B cell (primary cell): Measurements from ENCODE around the gene UCK1. TPM values are rescaled to one million over a fixed set of nuclear protein-coding genes. Genes with fewer than 3 reads are reported as not detected.
A peak's percentile ranks its signal among the peaks of the same experiment; 100 is the strongest.

Source experiments
- ATAC-seq: fragments of 200-7000 bp; cut with Tn5 transposase; one replicate; pipeline ENCODE4 v1.10.0; 2021; ENCODE audit warnings: low read depth, mild to moderate bottlenecking, moderate number of reproducible peaks, moderate library complexity
- CTCF ChIA-PET: fragments of 350-600 bp; sonication (Branson Sonifier 250); formaldehyde crosslinking; loops from one replicate; lab custom pipeline; 2021; ENCODE audit warnings: antibody characterized with exemption, inconsistent platforms; lab: Charles Lee
- POLR2A ChIA-PET: fragments of 350-600 bp; sonication (Branson Sonifier 250); formaldehyde crosslinking; loops from one replicate; lab custom pipeline; 2021; ENCODE audit warnings: antibody characterized with exemption; lab: Charles Lee
- DNase-seq: peaks from one replicate; pipeline ENCODE4 v3.0.0; 2013
- H2AFZ ChIP-seq: 2 replicates; pipeline ENCODE4 v1.6.1; 2012; ENCODE audit warnings: mild to moderate bottlenecking, low read depth, low read length; ENCODE audit not compliant: insufficient read depth, poor library complexity, severe bottlenecking
- H3K27ac ChIP-seq, 2 donors: 1 replicate in 1 of 2; 2 replicates in 1 of 2; pipeline ENCODE4 v1.5.1; 2012 to 2013; ENCODE audit warnings: low read length in 2 of 2, mild to moderate bottlenecking in 2 of 2, moderate library complexity in 1 of 2
- H3K27me3 ChIP-seq, 4 experiments: fragments of 200-600 bp in 1 of 4; sonication (generic) in 1 of 4; replicated peaks in 1 of 4; 1 replicate in 2 of 4; 2 replicates in 2 of 4; pipeline versions ENCODE4 v1.6.1 to v1.7.0; 2013 to 2016; ENCODE audit warnings: low read length in 3 of 4, mild to moderate bottlenecking in 2 of 4, mixed read lengths in 1 of 4, moderate library complexity in 1 of 4; ENCODE audit not compliant: insufficient read depth in 4 of 4, control insufficient read depth in 3 of 4; ENCODE audit errors: control extremely low read depth in 1 of 4
- H3K36me3 ChIP-seq, 2 experiments: replicated peaks in 1 of 2; 1 replicate in 1 of 2; 2 replicates in 1 of 2; pipeline versions ENCODE4 v1.6.1 to v1.7.1; 2013; ENCODE audit warnings: low read length in 1 of 2; ENCODE audit not compliant: insufficient read depth in 2 of 2, control insufficient read depth in 1 of 2; ENCODE audit errors: control extremely low read depth in 1 of 2, extremely low read depth in 1 of 2
- H3K4me1 ChIP-seq, 2 donors: fragments of 200-600 bp in 1 of 2; sonication (generic) in 1 of 2; 1 replicate in 1 of 2; 2 replicates in 1 of 2; pipeline versions ENCODE4 v1.5.1 to v1.6.1; 2013 to 2017; ENCODE audit warnings: low read length in 2 of 2; ENCODE audit not compliant: control insufficient read depth in 2 of 2, insufficient read depth in 2 of 2
- H3K4me2 ChIP-seq: replicated peaks from 2 replicates; pipeline ENCODE3; 2012; ENCODE audit warnings: mild to moderate bottlenecking, low read depth, low read length; ENCODE audit not compliant: poor library complexity, severe bottlenecking
- H3K4me3 ChIP-seq, 5 experiments: fragments of 200-600 bp in 1 of 5; sonication (generic) in 1 of 5; 1 replicate in 3 of 5; 2 replicates in 2 of 5; pipeline versions ENCODE4 v1.5.1 to v1.7.0; 2011 to 2016; ENCODE audit warnings: low read length in 4 of 5, mild to moderate bottlenecking in 4 of 5, low read depth in 2 of 5, control low read depth in 1 of 5, moderate library complexity in 1 of 5; ENCODE audit not compliant: insufficient read depth in 1 of 5; ENCODE audit errors: control extremely low read depth in 1 of 5, extremely low read depth in 1 of 5
- H3K79me2 ChIP-seq: fragments of 200-600 bp; sonication (generic); one replicate; pipeline ENCODE4 v1.6.0; 2016; ENCODE audit warnings: low read length; ENCODE audit not compliant: control insufficient read depth, insufficient read depth
- H3K9ac ChIP-seq: fragments of 200-600 bp; sonication (generic); 2 replicates; pipeline ENCODE4 v1.6.1; 2017; ENCODE audit warnings: mild to moderate bottlenecking, low read length, moderate library complexity
- H3K9me3 ChIP-seq, 3 donors: one replicate each; pipeline versions ENCODE4 v1.6.1 to v1.7.1; 2013; ENCODE audit warnings: low read length in 2 of 3; ENCODE audit not compliant: control insufficient read depth in 2 of 3, insufficient read depth in 1 of 3; ENCODE audit errors: control extremely low read depth in 1 of 3
- H4K20me1 ChIP-seq: 2 replicates; pipeline ENCODE4 v1.6.0; 2012; ENCODE audit warnings: mild to moderate bottlenecking, low read length; ENCODE audit not compliant: insufficient read depth, control insufficient read depth, poor library complexity, severe bottlenecking
- H3K27ac Mint-ChIP-seq: one replicate; pipeline ENCODE4 v1.8.0; 2021; ENCODE audit warnings: mixed read lengths
- H3K27me3 Mint-ChIP-seq: one replicate; pipeline ENCODE4 v1.8.0; 2021; ENCODE audit warnings: mixed read lengths
- H3K4me1 Mint-ChIP-seq: one replicate; pipeline ENCODE4 v1.8.0; 2021; ENCODE audit warnings: mixed read lengths
- H3K4me3 Mint-ChIP-seq: one replicate; pipeline ENCODE4 v1.8.0; 2021; ENCODE audit warnings: mixed read lengths
- H3K9me3 Mint-ChIP-seq: one replicate; pipeline ENCODE4 v1.8.0; 2022; ENCODE audit warnings: mixed read lengths; ENCODE audit not compliant: insufficient read depth
- EZH2 ChIP-seq: IDR thresholded peaks from 2 replicates; pipeline ENCODE4 v1.6.1; 2012; ENCODE audit warnings: borderline replicate concordance, low read depth, mild to moderate bottlenecking, moderate library complexity, low read length; ENCODE audit not compliant: insufficient read depth, poor library complexity, severe bottlenecking
- WGBS: methylation state at CpG from one replicate; pipeline ENCODE4 v1.1.5; 2013; ENCODE audit warnings: missing lambda C conversion rate; ENCODE audit not compliant: insufficient coverage; 5-methylcytosine and 5-hydroxymethylcytosine counted together
- intact Hi-C: fragments of 100-400 bp; cut with micrococcal nuclease; formaldehyde crosslinking; loops from one replicate; pipeline ENCODE4 v1.10.0; 2022
- polyA plus RNA-seq: library from polyadenylated mRNA; depleted of rRNA; stranded (reverse); fragments of >200 nt; gene quantifications from 2 replicates; pipeline ENCODE4 v1.2.3, GENCODE V29; 2012
- total RNA-seq, 2 donors: library from RNA; stranded (reverse); fragments of 120-200 nt in 1 of 2; gene quantifications; 1 replicate in 1 of 2; 2 replicates in 1 of 2; pipeline versions ENCODE4 v1.2.3 to v1.2.4, GENCODE V29; 2013 to 2022
- TF ChIP-seq, protein P1 (sequence below): fragments of 200-600 bp; IDR thresholded peaks from one replicate; pipeline ENCODE4 v1.8.0; 2022; ENCODE audit warnings: antibody characterized with exemption, mild to moderate bottlenecking

UCK1 gene
- total and polyA plus RNA-seq, 2 donors (not counting 1 experiment from before 2014, with no cell fraction given), result 25.3 to 39.3 TPM

DNA sequence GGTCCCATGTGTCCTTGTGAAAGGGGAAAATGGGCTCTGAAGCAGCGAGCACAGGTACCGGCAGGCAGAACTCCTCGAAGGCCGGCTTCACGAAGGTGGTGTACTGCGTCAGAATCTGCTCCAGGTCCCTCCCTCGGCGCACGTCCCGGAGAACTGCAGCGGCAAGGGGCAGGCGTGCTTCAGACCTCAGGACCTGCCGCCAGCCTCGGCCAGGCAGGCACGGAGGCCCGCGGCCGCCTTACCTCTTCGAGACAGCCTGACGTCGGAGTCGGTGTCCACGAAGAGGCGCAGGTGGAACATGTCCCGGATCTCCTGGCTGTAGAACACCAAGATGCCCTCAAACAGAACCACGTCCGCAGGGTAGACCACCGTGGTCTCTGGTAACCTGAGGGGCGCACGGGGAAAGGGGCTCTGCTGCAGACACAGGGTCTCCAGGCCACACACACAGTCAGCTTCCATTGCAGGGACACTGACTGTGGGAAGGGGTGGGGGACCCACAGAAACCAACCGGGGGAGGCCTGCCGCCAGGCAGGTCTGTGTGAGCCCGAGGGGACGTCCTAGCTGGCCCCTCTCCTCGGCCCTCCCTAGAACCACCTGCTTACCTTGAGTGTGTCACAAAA is 2.1 kb downstream of the UCK1 start:
- no peak overlapping the region for H3K27ac ChIP-seq
- WGBS, result 98% methylated on average over 35 of the region's 35 CpGs
- ChIA-PET POLR2A (no interaction called here), CTCF (no interaction called here)
- TF ChIP-seq EZH2, result no peak
- no peaks in the 10 kb centered on the region for H3K27me3 Mint-ChIP-seq
- no peak overlapping the region for H3K9ac ChIP-seq
- peaks cover 10 to 15% of the 10 kb centered on the region in 2 donors for H3K4me1 ChIP-seq
- no peak overlapping the region for H3K4me2 ChIP-seq
- intact Hi-C loops, result no loop called here
- ATAC-seq (no peak), DNase-seq (no peak)
- H3K79me2 ChIP-seq, result peaks cover 8% of the 10 kb centered on the region
- no peak overlapping the region for H3K27ac Mint-ChIP-seq
- H3K4me3 Mint-ChIP-seq, result peak overlapping the region; percentile 79
- no peaks in the 10 kb centered on the region for H3K9me3 Mint-ChIP-seq
- H3K4me3 ChIP-seq, result no peak overlapping the region
- H3K4me1 Mint-ChIP-seq, result peaks cover 9% of the 10 kb centered on the region
- H3K36me3 ChIP-seq, result peaks cover 0 to 45% of the 10 kb centered on the region in 2 experiments
- no peaks in the 10 kb centered on the region for H4K20me1 ChIP-seq
- no peak overlapping the region for H2AFZ ChIP-seq
- H3K27me3 ChIP-seq, result no peaks in the 10 kb centered on the region
- H3K9me3 ChIP-seq, result no peaks in the 10 kb centered on the region

DNA sequence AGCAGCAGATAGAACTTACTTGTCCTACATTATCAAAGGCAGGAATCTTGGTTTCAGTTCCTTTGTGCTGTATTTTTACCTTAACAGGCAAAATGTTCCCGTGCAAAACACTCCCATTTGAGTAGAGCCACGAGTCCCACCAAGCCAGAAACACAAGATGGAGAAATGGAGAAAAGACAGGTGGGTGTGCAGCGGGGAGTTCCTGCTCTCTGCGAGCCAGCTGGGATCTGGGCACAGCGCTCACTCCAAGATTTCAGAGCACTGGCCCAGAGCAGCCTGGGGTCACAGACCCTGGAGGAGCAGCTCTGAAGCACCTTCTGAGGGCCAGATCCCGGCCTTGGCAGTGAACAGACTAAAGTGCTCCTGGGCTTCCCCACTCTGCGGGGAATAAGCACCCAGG is 2.9 kb downstream of the UCK1 start:
- Histone ChIP-seq H3K27me3 (no peaks in the 10 kb centered on the region), H3K79me2 (peaks cover 8% of the 10 kb centered on the region), H3K4me3 (no peak overlapping the region), H3K9ac (no peak overlapping the region), H3K4me1 (peaks cover 10 to 15% of the 10 kb centered on the region in 2 donors), H4K20me1 (no peaks in the 10 kb centered on the region), H2AFZ (no peak overlapping the region), H3K27ac (no peak overlapping the region), H3K4me2 (no peak overlapping the region), H3K36me3 (peaks cover 0 to 52% of the 10 kb centered on the region in 2 experiments), H3K9me3 (no peaks in the 10 kb centered on the region)
- ChIA-PET CTCF (no interaction called here), POLR2A (no interaction called here)
- ATAC-seq, result no peak
- no peak for DNase-seq
- Mint-ChIP-seq H3K4me1 (peaks cover 9% of the 10 kb centered on the region), H3K27ac (peak overlapping the region; percentile 50), H3K9me3 (no peaks in the 10 kb centered on the region), H3K4me3 (peak overlapping the region; percentile 64), H3K27me3 (no peaks in the 10 kb centered on the region)
- intact Hi-C loops, result no loop called here
- WGBS, result 87% methylated on average over 7 of the region's 7 CpGs
- TF ChIP-seq, protein P1, sequence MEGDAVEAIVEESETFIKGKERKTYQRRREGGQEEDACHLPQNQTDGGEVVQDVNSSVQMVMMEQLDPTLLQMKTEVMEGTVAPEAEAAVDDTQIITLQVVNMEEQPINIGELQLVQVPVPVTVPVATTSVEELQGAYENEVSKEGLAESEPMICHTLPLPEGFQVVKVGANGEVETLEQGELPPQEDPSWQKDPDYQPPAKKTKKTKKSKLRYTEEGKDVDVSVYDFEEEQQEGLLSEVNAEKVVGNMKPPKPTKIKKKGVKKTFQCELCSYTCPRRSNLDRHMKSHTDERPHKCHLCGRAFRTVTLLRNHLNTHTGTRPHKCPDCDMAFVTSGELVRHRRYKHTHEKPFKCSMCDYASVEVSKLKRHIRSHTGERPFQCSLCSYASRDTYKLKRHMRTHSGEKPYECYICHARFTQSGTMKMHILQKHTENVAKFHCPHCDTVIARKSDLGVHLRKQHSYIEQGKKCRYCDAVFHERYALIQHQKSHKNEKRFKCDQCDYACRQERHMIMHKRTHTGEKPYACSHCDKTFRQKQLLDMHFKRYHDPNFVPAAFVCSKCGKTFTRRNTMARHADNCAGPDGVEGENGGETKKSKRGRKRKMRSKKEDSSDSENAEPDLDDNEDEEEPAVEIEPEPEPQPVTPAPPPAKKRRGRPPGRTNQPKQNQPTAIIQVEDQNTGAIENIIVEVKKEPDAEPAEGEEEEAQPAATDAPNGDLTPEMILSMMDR, result no peak
- TF ChIP-seq EZH2, result no peak
